Sigmoid colon (tissue), 4 donors: Measurements from ENCODE around the gene TMEM259.

Source experiments
- CTCF ChIP-seq, 4 experiments: fragments of 450-650 bp in 3 of 4; fragments of 200-600 bp in 1 of 4; IDR thresholded peaks; one replicate each; pipeline ENCODE4 v1.5.1; 2016 to 2019; ENCODE audit warnings: antibody characterized with exemption in 4 of 4, mild to moderate bottlenecking in 3 of 4, moderate library complexity in 2 of 4
- EP300 ChIP-seq, 4 donors: sonication (generic); formaldehyde crosslinking; IDR thresholded peaks; one replicate each; pipeline ENCODE4 v1.6.1; 2017; ENCODE audit warnings: antibody characterized with exemption in 4 of 4
- POLR2A ChIP-seq, 2 donors: fragments of 450-650 bp; IDR thresholded peaks; one replicate each; pipeline ENCODE4 v1.6.1; 2016; ENCODE audit warnings: antibody characterized with exemption in 2 of 2, mild to moderate bottlenecking in 2 of 2, moderate library complexity in 2 of 2
- POLR2AphosphoS5 ChIP-seq, 4 donors: sonication (generic); formaldehyde crosslinking; IDR thresholded peaks; one replicate each; pipeline ENCODE4 v1.6.1; 2017; ENCODE audit warnings: antibody characterized with exemption in 4 of 4

- TF ChIP-seq EP300 (IDR thresholded peaks at IDR 0.05) (no peak), POLR2A (IDR thresholded peaks at IDR 0.05) (no peak), CTCF (IDR thresholded peaks at IDR 0.05) (no peak), POLR2AphosphoS5 (IDR thresholded peaks at IDR 0.05) (no peak)
Measured at GRCh38 chr19:963486-963951, 57.4 kb downstream of the TMEM259 start.
